ENCODE measurements around the gene MIER2.

MIER2 gene

GRCh38 chr19:291006-291521 lies 53.5 kb downstream of the MIER2 start, which contains the start of gene PLPP2:
TSS of gene PLPP2 (minus strand) at chr19:291403. CDS start at chr19:291336, 67 bp downstream.
- peak within 1 kb of the TSS; percentile 52 for H3K4me3 ChIP-seq (replicated peaks; ENCODE audit: low read depth, low read length)
- TF ChIP-seq CTCF (IDR thresholded peaks at IDR 0.05; ENCODE audit: low read length, missing control alignments) = no peak
- peak; percentile 30 for DNase-seq (ENCODE audit: low read depth)

DNA sequence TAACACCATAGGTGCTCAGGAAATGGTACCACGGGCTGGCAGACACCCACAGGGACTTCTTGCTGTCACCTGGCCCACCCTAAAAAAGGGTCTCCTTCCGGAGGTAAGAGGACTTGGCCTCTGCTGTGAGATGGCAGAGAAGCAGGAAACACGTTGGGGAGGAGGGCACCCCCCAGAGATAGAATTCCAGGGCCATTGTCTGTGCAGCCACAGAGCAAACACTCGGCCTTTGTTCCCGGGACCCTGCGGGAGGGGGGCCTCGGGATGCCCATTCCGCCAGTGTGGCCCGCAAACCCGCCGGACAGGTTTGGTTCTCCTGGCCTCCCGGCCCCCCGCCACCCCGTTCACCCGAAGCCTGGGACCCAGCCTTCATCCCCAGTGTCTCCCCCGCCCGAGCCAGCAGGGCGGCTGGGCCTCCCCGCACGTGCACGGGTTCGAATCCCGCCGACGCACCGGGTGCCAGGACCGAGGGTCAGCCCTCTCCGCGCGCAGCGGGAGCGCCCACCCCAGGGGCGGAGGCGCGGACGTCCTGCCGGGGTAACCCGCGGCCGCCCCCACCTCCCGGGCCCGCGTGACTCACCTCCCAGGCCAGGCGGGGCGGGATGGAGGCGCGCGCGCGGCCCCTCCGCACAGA lies 54.1 kb downstream of the MIER2 start:
- no peak for TF ChIP-seq CTCF (IDR thresholded peaks at IDR 0.05; ENCODE audit: low read length, missing control alignments)
- no peak for DNase-seq (ENCODE audit: low read depth)
- peak overlapping the region; percentile 52 for H3K4me3 ChIP-seq (replicated peaks; ENCODE audit: low read depth, low read length)

DNA sequence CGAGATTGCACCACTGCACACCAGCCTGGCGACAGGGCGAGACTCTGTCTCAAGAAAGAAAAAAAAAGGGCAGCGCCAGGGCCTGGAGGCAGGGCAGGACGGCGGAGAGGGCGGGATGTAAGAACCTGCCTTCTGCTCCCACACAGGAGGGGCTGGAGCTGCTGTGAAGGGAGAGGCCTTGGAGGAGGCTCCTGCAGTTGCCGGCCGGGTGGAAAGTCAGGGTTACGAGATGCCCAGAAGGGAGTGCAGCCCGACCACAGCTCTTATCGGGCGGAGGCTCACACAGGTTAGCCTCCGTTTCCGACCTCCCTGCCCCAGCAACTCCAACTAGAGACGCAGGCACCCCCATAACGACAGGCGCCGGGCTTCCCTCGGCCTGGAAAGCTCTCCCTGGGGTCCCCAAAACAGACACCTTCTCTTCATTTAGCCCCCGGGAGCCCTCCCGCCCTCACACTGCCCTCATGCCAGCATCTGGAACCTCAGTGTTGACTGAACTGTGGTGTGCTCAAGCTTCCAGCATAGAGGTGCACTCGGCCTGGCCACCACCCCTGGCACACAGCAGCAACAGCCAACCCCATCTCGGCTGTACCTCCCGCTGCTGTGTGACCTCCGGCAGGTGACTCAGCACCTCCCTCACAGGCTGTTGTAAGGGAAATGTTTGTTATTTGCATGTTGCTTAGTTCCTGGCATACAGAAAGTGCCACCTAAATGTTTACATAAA lies 54.8 kb downstream of the MIER2 start:
- no peak for TF ChIP-seq CTCF (IDR thresholded peaks at IDR 0.05; ENCODE audit: low read length, missing control alignments)
- H3K4me3 ChIP-seq (replicated peaks; ENCODE audit: low read depth, low read length) = peak overlapping the region; percentile 29
- peak; percentile 52 for DNase-seq (ENCODE audit: low read depth)

DNA sequence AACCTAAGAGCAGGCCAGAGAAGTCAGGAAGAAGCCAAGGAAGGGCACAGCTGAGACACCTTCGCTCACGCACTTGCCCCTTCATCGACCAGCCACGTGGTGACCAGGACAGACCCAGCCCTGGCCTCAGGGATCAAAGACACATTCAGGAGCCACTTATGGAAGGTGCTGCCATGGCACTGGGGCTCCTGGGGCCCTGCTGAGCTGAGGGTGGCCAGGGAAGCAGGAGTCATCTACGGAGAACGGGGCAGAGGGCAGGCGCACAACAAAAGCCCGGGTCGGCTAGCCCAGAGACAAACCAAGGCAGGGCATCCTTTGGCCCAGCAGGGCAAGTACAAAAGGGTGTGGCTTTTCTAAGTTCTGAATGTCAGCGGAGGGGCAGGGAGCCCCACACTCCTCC lies 55.7 kb downstream of the MIER2 start:
- TF ChIP-seq CTCF (IDR thresholded peaks at IDR 0.05; ENCODE audit: low read length, missing control alignments) = no peak
- H3K4me3 ChIP-seq (replicated peaks; ENCODE audit: low read depth, low read length) = no peak overlapping the region
- no peak for DNase-seq (ENCODE audit: low read depth)

DNA sequence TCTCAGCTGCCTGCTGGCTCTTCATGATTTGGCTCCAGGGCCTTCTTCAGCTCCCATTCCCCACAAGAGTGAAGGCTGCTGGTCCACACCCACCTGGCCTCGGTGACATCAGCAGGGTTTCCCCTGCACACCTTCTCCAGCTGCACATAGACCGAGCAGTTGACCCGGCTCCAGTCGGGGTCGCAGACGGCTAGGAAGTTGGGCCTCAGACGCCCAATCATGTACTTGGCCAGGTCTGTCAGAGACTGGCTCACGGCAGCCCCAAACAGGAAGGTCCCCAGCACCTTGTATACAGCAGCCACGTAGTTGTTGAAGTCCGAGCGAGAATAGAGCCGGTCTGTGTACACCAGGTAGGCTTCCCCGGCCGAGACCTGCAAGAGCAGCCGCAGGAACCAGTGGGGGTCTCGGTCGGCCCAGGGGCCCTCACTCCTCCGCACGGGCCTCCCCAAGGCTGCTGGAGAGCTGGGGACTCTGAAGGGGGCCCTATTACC lies 57.2 kb downstream of the MIER2 start:
- H3K4me3 ChIP-seq (replicated peaks; ENCODE audit: low read depth, low read length) = no peak overlapping the region
- DNase-seq (ENCODE audit: low read depth) = no peak

DNA sequence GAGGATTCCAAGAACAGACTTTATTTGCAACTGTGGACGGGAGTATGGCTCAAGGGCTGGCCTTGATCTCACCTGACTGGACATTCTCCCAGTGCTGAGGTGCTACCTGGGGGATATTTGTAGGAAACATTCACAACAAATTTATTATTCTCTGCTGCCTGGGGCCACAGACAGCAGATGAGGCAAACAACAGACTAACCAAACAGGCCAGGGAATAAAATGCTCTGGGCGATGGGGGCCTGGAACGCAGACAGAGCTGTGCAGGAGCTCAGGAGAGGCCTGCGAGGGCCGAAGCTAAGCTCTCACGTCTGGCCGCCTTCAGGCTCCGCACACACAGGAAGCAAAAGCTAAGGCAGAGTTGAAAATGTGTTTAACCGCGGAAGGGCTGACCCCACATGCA lies 61.2 kb downstream of the MIER2 start:
- no peak overlapping the region for H3K4me3 ChIP-seq (replicated peaks; ENCODE audit: low read depth, low read length)
- no peak for DNase-seq (ENCODE audit: low read depth)
- TF ChIP-seq CTCF (IDR thresholded peaks at IDR 0.05; ENCODE audit: low read length, missing control alignments) = no peak

More for the DNA sequence above, 57.2 kb downstream of the MIER2 start:
- no peak for TF ChIP-seq CTCF (IDR thresholded peaks at IDR 0.05; ENCODE audit: low read length, missing control alignments)

All from fibroblast of pulmonary artery (primary cell).